Naive B cell (primary cell): ENCODE data around the gene SLC25A20. TPM values are rescaled to one million over a fixed set of nuclear protein-coding genes. Genes with fewer than 3 reads are reported as not detected.
A peak's percentile ranks its signal among the peaks of the same experiment; 100 is the strongest.

Experiments
- ATAC-seq, 2 donors: fragments of 150-1000 bp; cut with Tn5 transposase; 2 replicates each; pipeline ENCODE4 v1.10.0; 2021; ENCODE audit warnings: low read depth in 2 of 2, mild to moderate bottlenecking in 2 of 2, moderate library complexity in 2 of 2
- DNase-seq: peaks from one replicate; pipeline ENCODE4 v3.0.0; 2022
- H3K27ac Mint-ChIP-seq, 6 donors: one replicate each; pipeline ENCODE4 v1.8.0; 2020 to 2022; ENCODE audit warnings: mild to moderate bottlenecking in 6 of 6, mixed read lengths in 6 of 6, moderate library complexity in 5 of 6, inconsistent platforms in 2 of 6
- H3K27me3 Mint-ChIP-seq, 3 donors: one replicate each; pipeline ENCODE4 v1.8.0; 2021 to 2022; ENCODE audit warnings: mixed read lengths in 3 of 3, mild to moderate bottlenecking in 1 of 3
- H3K36me3 Mint-ChIP-seq, 2 donors: one replicate each; pipeline ENCODE4 v1.8.0; 2020 to 2022; ENCODE audit warnings: mixed read lengths in 2 of 2, inconsistent platforms in 1 of 2, mild to moderate bottlenecking in 1 of 2
- H3K4me1 Mint-ChIP-seq, 3 donors: one replicate each; pipeline ENCODE4 v1.8.0; 2020 to 2022; ENCODE audit warnings: mixed read lengths in 3 of 3, inconsistent platforms in 1 of 3, mild to moderate bottlenecking in 1 of 3, moderate library complexity in 1 of 3
- H3K4me3 Mint-ChIP-seq, 8 donors: one replicate each; pipeline ENCODE4 v1.8.0; 2020 to 2022; ENCODE audit warnings: mild to moderate bottlenecking in 8 of 8, mixed read lengths in 8 of 8, moderate library complexity in 8 of 8, inconsistent platforms in 2 of 8
- H3K9me3 Mint-ChIP-seq, 7 donors: one replicate each; pipeline ENCODE4 v1.8.0; 2020 to 2022; ENCODE audit warnings: mixed read lengths in 7 of 7, mild to moderate bottlenecking in 5 of 7, inconsistent platforms in 2 of 7, moderate library complexity in 1 of 7
- polyA plus RNA-seq, 6 donors: library from polyadenylated mRNA; unstranded; fragments of 300-500 nt; fragmentation: Illumina TruSeq; gene quantifications; one replicate each; pipeline ENCODE4 v1.2.3, GENCODE V29; 2021; ENCODE audit warnings: low read depth in 6 of 6

SLC25A20 gene, protein sequence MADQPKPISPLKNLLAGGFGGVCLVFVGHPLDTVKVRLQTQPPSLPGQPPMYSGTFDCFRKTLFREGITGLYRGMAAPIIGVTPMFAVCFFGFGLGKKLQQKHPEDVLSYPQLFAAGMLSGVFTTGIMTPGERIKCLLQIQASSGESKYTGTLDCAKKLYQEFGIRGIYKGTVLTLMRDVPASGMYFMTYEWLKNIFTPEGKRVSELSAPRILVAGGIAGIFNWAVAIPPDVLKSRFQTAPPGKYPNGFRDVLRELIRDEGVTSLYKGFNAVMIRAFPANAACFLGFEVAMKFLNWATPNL
- polyA plus RNA-seq = 10 to 100 TPM in 4 of 6 donors, 1 to 10 TPM in 2; 7.0 to 37.1 (median 11.6) TPM

DNA sequence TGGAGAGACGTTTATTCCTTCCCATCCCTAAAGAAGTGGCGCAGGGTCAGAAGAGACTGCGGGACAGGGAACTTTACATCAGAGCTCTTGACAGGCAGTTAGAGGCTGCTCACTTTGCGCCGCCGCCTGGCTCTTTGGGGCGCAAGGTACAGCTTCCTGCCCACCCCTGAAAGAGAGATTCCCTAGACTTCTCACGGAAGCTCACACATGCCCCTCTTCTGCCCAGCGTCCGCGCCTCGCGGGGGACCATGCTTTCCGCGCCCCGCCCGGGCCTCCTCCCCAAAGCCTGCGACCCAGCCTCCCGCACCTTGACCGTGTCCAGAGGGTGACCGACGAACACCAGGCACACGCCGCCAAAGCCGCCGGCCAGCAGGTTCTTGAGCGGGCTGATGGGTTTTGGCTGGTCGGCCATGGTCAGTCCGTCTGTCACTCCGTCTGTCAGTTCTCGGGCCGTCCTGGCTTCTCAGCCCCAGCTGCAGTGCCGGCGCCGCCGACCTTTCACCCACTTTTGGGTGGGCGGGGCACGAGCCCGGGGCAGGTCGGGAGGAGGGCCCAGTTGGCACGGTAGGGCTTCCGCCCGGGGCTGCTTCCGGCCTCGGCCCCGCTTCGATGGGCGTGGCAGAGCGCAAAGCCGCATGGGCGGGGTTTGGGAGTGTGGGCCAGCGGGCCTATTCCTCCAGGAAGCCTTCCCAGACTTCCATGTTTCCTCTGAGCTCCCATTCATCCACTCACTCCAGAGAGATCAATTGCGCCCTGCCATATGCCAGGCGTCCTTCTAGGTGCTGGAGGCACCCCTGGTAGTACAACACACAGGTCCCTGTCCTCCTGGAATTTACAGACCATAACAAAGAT, at the start of gene SLC25A20:
Gene SLC25A20 (minus strand): TSS at position 500 of the 852 bp plus-strand sequence. CDS start 88 bp downstream, at position 412.
- ATAC-seq = peak; percentile 96 to 98
- H3K27me3 Mint-ChIP-seq = no peaks in the 10 kb centered on the region
- peak within 1 kb of the TSS; percentile 59 to 96 (median 92) for H3K27ac Mint-ChIP-seq
- peak within 1 kb of the TSS; percentile 91 to 97 (median 95) for H3K4me3 Mint-ChIP-seq
- peaks cover 0 to 2% (median 0%) of the 10 kb centered on the region in 7 donors for H3K9me3 Mint-ChIP-seq
- H3K36me3 Mint-ChIP-seq = no peaks in the 10 kb centered on the region
- DNase-seq = peak; percentile 83
- H3K4me1 Mint-ChIP-seq = peaks cover 28 to 54% (median 45%) of the 10 kb centered on the region in 3 donors

DNA sequence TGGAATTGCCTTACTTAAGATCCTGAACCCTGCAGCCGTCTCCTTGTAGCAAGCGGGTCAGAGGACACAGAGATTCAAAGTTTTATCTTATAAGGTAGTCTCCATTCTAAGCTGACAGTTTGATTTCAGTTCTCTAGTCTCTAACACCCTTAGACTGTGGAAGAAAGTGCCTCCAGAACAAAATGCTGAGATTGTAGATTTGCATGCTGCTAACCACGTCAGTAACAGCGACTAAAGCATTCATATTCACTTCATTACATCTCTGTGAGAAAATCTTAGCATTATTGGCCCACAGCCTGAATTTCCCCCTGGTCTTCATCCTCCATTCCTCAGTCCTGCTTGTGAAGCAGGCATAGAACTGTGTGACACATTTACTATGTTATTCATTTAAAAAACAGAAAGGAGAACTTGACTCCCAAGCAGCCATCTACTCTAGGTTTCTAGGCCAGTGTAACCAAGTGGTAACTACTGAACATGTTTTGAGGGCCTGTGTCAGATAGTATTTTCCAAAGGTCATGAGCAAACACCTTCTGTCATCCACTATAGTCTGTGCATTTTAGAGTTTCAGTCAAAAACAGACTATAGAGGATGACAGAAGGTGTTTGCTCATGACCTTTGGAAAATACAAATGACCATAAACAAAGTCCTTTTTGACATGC, 47.3 kb upstream of the SLC25A20 start:
- DNase-seq = no peak
- peaks cover 12 to 30% (median 14%) of the 10 kb centered on the region in 3 donors for H3K4me1 Mint-ChIP-seq
- peak overlapping the region in 2 of 6 donors; percentile 24 to 78 for H3K27ac Mint-ChIP-seq
- no peak for ATAC-seq
- H3K36me3 Mint-ChIP-seq = peaks cover 0 to 7% of the 10 kb centered on the region in 2 donors
- H3K27me3 Mint-ChIP-seq = no peaks in the 10 kb centered on the region
- no peak overlapping the region for H3K4me3 Mint-ChIP-seq
- H3K9me3 Mint-ChIP-seq = no peaks in the 10 kb centered on the region

DNA sequence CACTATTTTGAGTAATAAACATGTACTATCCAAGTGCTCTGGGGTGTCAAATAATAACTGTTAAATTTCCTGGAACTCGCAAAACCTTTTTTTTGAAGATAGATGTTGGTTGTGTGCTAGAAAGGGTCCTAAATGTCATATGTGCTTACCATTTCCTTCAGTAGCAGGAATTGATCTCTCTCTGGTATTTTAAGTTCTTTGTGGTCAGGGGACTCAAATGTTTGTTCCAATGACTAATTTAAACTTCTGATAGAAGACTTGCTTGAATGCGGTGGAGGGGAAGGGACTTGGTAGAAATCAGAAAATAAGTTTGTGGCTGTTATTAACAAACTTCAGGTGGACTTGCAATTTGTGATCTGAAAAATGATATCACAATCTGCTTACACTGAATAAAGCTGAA, 46.8 kb upstream of the SLC25A20 start:
- Mint-ChIP-seq H3K36me3 (peaks cover 0 to 8% of the 10 kb centered on the region in 2 donors), H3K27me3 (no peaks in the 10 kb centered on the region), H3K4me3 (no peak overlapping the region), H3K27ac (peak overlapping the region in 4 of 6 donors; percentile 24 to 41 (median 26)), H3K4me1 (peaks cover 12 to 30% (median 14%) of the 10 kb centered on the region in 3 donors), H3K9me3 (no peaks in the 10 kb centered on the region)
- DNase-seq (no peak), ATAC-seq (no peak)

DNA sequence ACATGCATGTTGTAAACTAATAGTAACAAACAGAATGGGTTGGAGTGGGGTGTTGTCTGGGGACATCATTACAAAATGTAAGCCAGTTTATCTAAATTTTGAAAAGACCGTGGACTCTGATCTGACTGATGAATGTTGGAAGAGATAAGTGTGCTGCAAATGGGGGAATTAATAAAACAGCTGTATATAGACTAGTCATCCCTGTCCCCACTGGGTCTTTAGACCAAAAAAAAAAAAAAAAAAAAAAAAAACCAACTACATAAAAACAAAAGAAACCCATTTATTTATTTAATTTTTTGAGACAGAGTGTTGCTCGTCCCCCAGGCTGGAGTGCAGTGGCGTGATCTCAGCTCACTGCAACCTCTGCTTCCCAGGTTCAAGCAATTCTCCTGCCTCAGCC, 40.0 kb upstream of the SLC25A20 start:
- peaks cover 6 to 24% of the 10 kb centered on the region in 2 donors for H3K36me3 Mint-ChIP-seq
- no peak overlapping the region for H3K4me3 Mint-ChIP-seq
- DNase-seq = no peak
- no peaks in the 10 kb centered on the region for H3K27me3 Mint-ChIP-seq
- no peaks in the 10 kb centered on the region for H3K9me3 Mint-ChIP-seq
- peak overlapping the region in 1 of 6 donors; percentile 20 for H3K27ac Mint-ChIP-seq
- no peak for ATAC-seq
- H3K4me1 Mint-ChIP-seq = peaks cover 9 to 17% (median 14%) of the 10 kb centered on the region in 3 donors

DNA sequence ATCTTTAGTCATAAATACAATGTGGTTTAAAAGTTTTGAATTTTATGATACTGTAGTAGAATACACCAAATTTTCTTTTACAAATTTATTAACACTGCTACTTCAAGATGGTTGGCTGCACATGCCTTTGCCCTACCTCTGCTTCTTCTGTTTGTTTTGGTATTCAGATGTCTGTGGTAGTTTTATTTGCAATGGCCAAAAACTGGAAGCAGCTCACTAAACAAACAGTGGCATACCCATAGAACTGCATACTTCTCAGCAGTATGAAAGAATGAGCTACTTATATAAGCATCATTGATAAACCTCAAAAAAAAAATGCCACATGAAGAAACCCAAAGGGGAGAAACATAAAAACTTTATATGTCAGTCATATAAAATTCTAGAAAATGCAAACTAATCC, 39.5 kb upstream of the SLC25A20 start:
- H3K4me3 Mint-ChIP-seq = no peak overlapping the region
- ATAC-seq (no peak), DNase-seq (no peak)
- peaks cover 7 to 25% of the 10 kb centered on the region in 2 donors for H3K36me3 Mint-ChIP-seq
- peak overlapping the region in 1 of 6 donors; percentile 20 for H3K27ac Mint-ChIP-seq
- peaks cover 6 to 15% (median 14%) of the 10 kb centered on the region in 3 donors for H3K4me1 Mint-ChIP-seq
- H3K27me3 Mint-ChIP-seq = no peaks in the 10 kb centered on the region
- H3K9me3 Mint-ChIP-seq = no peaks in the 10 kb centered on the region

DNA sequence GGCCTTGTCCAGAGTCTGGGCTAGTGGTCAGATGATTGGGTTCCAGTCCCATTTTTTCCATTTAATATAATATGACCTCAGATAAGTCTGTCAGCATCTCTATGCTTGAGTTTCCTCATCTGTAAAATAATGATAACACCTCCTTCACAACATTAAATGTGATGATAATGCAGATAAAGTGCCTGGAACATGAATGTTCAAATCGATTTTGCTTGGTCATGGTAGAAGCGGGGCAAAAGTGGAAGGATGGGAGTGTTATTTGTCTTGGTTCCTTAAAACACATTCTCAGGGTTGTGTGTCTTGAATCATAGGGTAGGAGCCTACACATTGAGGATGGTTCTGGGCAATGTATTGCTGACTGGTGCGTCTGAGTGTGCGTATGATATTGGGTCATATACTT, 36.8 kb upstream of the SLC25A20 start:
- Mint-ChIP-seq H3K4me3 (no peak overlapping the region), H3K36me3 (peaks cover 15 to 25% of the 10 kb centered on the region in 2 donors), H3K27me3 (no peaks in the 10 kb centered on the region), H3K27ac (peak overlapping the region in 1 of 6 donors; percentile 44), H3K9me3 (no peaks in the 10 kb centered on the region), H3K4me1 (peaks cover 20 to 25% (median 22%) of the 10 kb centered on the region in 3 donors)
- no peak for ATAC-seq
- DNase-seq = no peak

DNA sequence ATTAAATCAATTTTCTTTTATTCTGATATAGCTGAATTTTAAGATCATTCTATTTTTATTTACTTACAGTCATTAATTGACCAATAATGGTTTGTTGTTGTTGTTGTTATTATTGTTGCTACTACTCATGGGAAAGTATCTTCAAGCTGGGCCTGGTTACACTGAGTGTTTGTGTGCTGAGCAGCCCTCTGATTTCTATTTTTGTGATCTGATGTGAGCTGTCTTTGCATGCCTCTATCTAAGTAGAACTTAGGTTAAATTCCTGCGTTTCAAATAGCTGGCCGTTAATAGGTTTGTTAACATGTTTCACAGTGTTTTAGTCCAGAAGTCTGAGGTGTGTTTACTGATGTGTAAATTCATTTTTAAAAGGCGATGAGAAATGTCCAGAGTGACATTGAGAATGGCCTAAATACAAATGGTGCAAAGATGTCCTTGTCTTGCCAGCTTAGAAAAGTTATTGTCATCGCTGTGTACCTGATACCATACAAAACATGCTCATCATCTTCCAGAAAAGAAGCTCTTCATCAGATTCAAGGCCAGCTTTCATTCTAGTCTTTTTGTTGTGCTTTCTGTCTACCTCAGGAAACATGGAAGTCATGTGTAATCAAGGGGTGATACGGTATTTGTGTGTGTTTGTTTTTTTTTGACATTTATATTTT, 35.8 kb upstream of the SLC25A20 start:
- H3K9me3 Mint-ChIP-seq = no peaks in the 10 kb centered on the region
- ATAC-seq = no peak
- H3K27me3 Mint-ChIP-seq = no peaks in the 10 kb centered on the region
- H3K4me1 Mint-ChIP-seq = peaks cover 26 to 31% (median 27%) of the 10 kb centered on the region in 3 donors
- H3K27ac Mint-ChIP-seq = peak overlapping the region in 1 of 6 donors; percentile 4
- H3K4me3 Mint-ChIP-seq = no peak overlapping the region
- no peak for DNase-seq
- peaks cover 18 to 31% of the 10 kb centered on the region in 2 donors for H3K36me3 Mint-ChIP-seq

DNA sequence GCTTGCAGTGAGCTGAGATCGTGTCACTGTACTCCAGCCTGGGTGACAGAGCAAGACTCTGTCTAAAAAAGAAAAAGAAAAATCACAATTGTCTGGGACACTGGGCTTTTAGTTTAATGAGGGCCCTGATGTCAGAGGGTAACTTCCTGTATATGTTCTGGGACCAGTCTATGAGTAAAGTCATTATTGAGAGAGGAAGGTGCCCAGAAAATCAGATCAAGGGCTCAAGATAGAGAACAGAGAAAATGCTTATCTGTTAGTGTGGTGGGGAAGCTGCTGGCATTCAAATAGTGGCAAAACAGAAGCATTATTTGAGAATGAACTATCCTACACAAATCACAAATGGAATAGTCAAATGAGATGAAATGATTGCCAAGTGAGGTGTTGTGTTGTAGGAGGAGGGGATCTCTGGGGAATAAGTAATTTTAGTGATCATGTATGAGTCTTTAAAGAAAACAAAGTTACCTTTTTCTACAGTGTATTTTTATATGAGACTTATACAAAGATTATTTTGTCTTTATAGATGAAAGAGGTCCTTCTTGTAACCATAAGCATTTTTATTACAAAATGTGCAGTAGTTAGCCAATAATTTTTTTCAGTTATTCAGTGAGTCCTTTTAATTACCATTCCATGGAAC, 33.4 kb upstream of the SLC25A20 start:
- H3K9me3 Mint-ChIP-seq = no peaks in the 10 kb centered on the region
- H3K4me3 Mint-ChIP-seq = no peak overlapping the region
- peak overlapping the region in 3 of 6 donors; percentile 5 to 11 (median 10) for H3K27ac Mint-ChIP-seq
- peaks cover 31 to 44% of the 10 kb centered on the region in 2 donors for H3K36me3 Mint-ChIP-seq
- ATAC-seq (no peak), DNase-seq (no peak)
- no peaks in the 10 kb centered on the region for H3K27me3 Mint-ChIP-seq
- H3K4me1 Mint-ChIP-seq = peaks cover 34 to 47% (median 43%) of the 10 kb centered on the region in 3 donors

DNA sequence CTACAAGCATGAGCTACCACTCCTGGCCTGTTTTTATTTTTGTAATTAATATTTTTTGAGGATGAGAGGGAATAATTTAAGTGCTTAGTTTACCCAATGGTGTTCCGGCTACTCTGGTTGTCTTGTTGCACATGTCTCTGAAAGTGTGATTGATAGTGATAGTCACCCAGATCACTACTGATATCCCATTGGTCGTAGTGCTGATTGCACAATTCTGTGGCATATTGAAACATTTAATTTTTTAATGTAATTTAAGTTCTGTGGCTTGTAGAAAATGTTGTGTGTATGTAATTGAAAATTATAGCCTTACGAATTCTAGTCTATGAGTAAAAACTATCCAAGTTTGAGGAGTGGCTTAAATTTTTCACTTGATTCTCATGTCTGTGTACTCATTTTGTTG, 31.9 kb upstream of the SLC25A20 start:
- Mint-ChIP-seq H3K4me1 (peaks cover 44 to 59% (median 50%) of the 10 kb centered on the region in 3 donors), H3K4me3 (no peak overlapping the region), H3K27me3 (no peaks in the 10 kb centered on the region), H3K36me3 (peaks cover 35 to 49% of the 10 kb centered on the region in 2 donors), H3K9me3 (no peaks in the 10 kb centered on the region), H3K27ac (no peak overlapping the region)
- DNase-seq (no peak), ATAC-seq (no peak)

DNA sequence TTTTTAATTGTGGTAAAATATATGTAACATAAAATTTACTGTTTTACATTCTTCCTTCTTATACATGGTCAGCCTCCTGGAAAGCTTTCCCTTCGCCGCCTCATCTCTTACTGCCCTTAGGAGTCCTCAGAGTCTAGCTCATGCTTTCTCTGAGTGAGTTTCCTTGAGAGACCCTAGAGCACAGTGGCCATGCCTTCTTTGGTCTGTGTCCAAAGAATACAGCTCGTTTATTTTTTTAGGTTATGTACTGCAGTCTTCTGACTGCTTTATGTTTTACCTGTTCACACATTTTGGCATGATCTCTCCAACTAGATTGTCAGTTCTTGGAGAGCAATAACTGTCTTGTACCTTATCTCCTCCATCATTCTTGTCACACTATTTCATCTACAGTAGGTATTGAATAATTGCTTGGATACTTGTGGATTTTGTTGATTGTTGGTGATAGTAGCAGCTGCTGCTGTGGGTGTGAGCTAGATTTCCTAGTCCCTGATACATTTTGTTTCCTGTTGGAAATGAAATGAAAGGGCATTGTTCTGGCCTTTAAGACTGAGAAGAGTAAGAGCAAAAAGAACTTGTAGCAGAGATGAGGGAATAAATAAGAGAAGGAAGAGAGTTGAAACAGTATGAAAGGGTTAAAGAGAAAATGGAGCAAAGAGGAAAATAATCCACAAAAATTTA, 30.8 kb upstream of the SLC25A20 start:
- Mint-ChIP-seq H3K27me3 (no peaks in the 10 kb centered on the region), H3K4me3 (peak overlapping the region in 1 of 8 donors; percentile 14), H3K9me3 (no peaks in the 10 kb centered on the region), H3K36me3 (peaks cover 35 to 42% of the 10 kb centered on the region in 2 donors), H3K27ac (peak overlapping the region in 3 of 6 donors; percentile 13 to 33 (median 14)), H3K4me1 (peaks cover 44 to 61% (median 50%) of the 10 kb centered on the region in 3 donors)
- ATAC-seq (no peak), DNase-seq (no peak)

DNA sequence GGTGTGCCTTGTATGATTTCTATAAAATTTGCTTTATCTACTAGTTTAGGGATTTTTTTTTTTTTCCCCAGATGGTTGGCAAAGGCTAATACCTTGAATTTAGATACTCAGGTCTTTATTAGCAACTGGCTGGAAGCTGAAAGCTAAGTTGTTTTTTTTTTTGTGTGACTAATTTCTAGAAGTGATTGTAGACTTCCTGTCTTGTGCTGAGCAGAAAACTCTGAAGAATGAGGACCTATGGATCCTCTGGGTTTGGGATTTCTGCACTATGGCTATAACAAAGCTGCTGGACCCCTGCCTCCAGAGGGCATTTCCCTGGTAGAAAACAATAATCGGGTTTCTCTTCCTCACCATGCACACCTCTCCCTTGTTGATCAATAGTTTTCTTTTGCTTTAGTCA, 30.0 kb upstream of the SLC25A20 start:
- peak overlapping the region in 2 of 6 donors; percentile 13 to 32 for H3K27ac Mint-ChIP-seq
- H3K4me1 Mint-ChIP-seq = peaks cover 40 to 61% (median 50%) of the 10 kb centered on the region in 3 donors
- H3K36me3 Mint-ChIP-seq = peaks cover 29 to 34% of the 10 kb centered on the region in 2 donors

DNA sequence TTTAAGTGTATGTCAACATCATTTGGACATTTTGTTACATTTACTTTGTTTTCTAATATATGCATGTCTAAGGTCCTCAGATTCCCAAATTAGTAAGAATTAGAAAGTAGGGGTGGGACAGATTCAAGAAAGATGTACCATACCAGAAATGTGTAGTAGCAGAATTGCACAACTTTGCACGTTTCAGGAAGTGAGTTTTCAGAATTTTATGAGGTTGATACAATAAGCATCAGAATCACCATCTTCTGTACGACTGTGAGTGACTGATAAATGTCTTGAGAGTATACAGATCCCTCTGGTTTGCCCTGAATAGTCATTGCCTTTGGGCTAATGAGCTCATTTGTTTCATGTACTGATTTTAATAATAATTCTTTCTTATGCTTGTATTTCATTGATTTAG, 29.2 kb upstream of the SLC25A20 start:
- no peak overlapping the region for H3K27ac Mint-ChIP-seq
- no peak overlapping the region for H3K4me3 Mint-ChIP-seq
- peaks cover 39 to 58% (median 49%) of the 10 kb centered on the region in 3 donors for H3K4me1 Mint-ChIP-seq
- no peak for ATAC-seq
- no peaks in the 10 kb centered on the region for H3K27me3 Mint-ChIP-seq
- DNase-seq = no peak
- H3K9me3 Mint-ChIP-seq = no peaks in the 10 kb centered on the region
- H3K36me3 Mint-ChIP-seq = peaks cover 27 to 32% of the 10 kb centered on the region in 2 donors

More for the DNA sequence above, 30.0 kb upstream of the SLC25A20 start:
- DNase-seq (no peak), ATAC-seq (no peak)
- no peaks in the 10 kb centered on the region for H3K9me3 Mint-ChIP-seq
- H3K4me3 Mint-ChIP-seq = no peak overlapping the region
- H3K27me3 Mint-ChIP-seq = no peaks in the 10 kb centered on the region
